SK-N-SH treated with all-trans-retinoic acid at 6 μM for 48 hours (cell line): ENCODE measurements around the gene SMG1.

ENCODE experiments used
- ATAC-seq: fragments of 200-7000 bp; cut with Tn5 transposase; 3 replicates; pipeline ENCODE4 v1.9.1; 2020; ENCODE audit warnings: mild to moderate bottlenecking, moderate library complexity
- BACH2 ChIP-seq: fragments of 250-450 bp; sonication (Bioruptor Pico); IDR thresholded peaks from 2 replicates; pipeline ENCODE4 v1.9.0; 2021; ENCODE audit warnings: mild to moderate bottlenecking, borderline replicate concordance
- CSDC2 ChIP-seq: fragments of 250-450 bp; sonication (Bioruptor Pico); IDR thresholded peaks from 2 replicates; pipeline ENCODE4 v1.5.0; 2020; ENCODE audit warnings: mild to moderate bottlenecking, moderate library complexity
- ISL1 ChIP-seq: fragments of 250-450 bp; sonication (Bioruptor Pico); IDR thresholded peaks from 2 replicates; pipeline ENCODE4 v2.1.2; 2022; ENCODE audit warnings: mild to moderate bottlenecking, moderate library complexity
- OSR1 ChIP-seq: fragments of 250-450 bp; sonication (Bioruptor Pico); IDR thresholded peaks from 2 replicates; pipeline ENCODE4 v1.8.0; 2022; ENCODE audit warnings: moderate library complexity, mild to moderate bottlenecking, inconsistent platforms
- PPARA ChIP-seq: fragments of 250-450 bp; sonication (Bioruptor Pico); IDR thresholded peaks from 2 replicates; pipeline ENCODE4 v1.5.0; 2020; ENCODE audit warnings: mild to moderate bottlenecking, borderline replicate concordance
- RARB ChIP-seq: fragments of 250-450 bp; sonication (Bioruptor Pico); IDR thresholded peaks from 2 replicates; pipeline ENCODE4 v1.8.0; 2021; ENCODE audit warnings: mild to moderate bottlenecking, moderate library complexity
- SNAI2 ChIP-seq: fragments of 250-450 bp; sonication (Bioruptor Pico); IDR thresholded peaks from 2 replicates; pipeline ENCODE4 v1.5.0; 2020; ENCODE audit warnings: mild to moderate bottlenecking, moderate library complexity
- ZC3H10 ChIP-seq: fragments of 250-450 bp; sonication (Bioruptor Pico); IDR thresholded peaks from 2 replicates; pipeline ENCODE4 v1.5.1; 2021; ENCODE audit warnings: mild to moderate bottlenecking, moderate library complexity
- ZFP3 ChIP-seq: fragments of 250-450 bp; sonication (Bioruptor Pico); IDR thresholded peaks from 2 replicates; pipeline ENCODE4 v1.5.0; 2020; ENCODE audit warnings: mild to moderate bottlenecking, moderate library complexity
- ZFP30 ChIP-seq: fragments of 450-650 bp; formaldehyde crosslinking; IDR thresholded peaks from 2 replicates; pipeline ENCODE4 v1.5.0; 2022; ENCODE audit warnings: mild to moderate bottlenecking, moderate library complexity
- ZNF70 ChIP-seq: fragments of 450-650 bp; formaldehyde crosslinking; IDR thresholded peaks from 2 replicates; pipeline ENCODE4 v1.5.0; 2020; ENCODE audit warnings: mild to moderate bottlenecking, moderate library complexity
- TF ChIP-seq, protein P1 (sequence below): fragments of 250-450 bp; sonication (Bioruptor Pico); IDR thresholded peaks from 2 replicates; pipeline ENCODE4 v1.5.0; 2020; ENCODE audit warnings: mild to moderate bottlenecking, moderate library complexity
- TF ChIP-seq, protein P2 (sequence below): fragments of 250-450 bp; sonication (Bioruptor Pico); IDR thresholded peaks from 2 replicates; pipeline ENCODE4 v1.5.1; 2020; ENCODE audit warnings: low read depth, mild to moderate bottlenecking, moderate library complexity
- TF ChIP-seq, protein P3 (sequence below): fragments of 250-450 bp; sonication (Bioruptor Pico); IDR thresholded peaks from 2 replicates; pipeline ENCODE4 v1.8.0; 2020; ENCODE audit warnings: mild to moderate bottlenecking, moderate library complexity, borderline replicate concordance
- TF ChIP-seq, protein P4 (sequence below): fragments of 250-450 bp; sonication (Bioruptor Pico); IDR thresholded peaks from 2 replicates; pipeline ENCODE4 v1.8.0; 2021; ENCODE audit warnings: low read depth, mild to moderate bottlenecking, moderate library complexity, borderline replicate concordance

The SMG1 gene

DNA sequence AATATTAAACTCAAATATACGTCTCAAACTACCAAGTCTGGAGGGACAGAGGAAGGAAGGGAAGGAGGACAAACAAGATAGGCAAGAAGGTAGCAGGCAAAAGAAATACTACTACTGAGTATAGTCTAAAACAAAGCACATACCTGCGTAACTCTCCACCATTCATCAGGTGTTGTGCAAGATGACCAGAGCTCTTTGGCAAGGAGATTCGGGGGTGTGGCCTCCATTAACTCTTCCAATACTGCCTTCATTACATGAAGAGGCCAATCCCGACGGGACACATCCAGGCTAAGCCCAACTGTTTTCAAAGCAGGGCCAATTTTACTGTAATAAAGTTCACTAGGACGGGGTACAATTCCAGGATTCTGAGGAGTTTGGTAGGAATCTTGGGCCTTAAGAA lies 86.7 kb downstream of the SMG1 start:
- TF ChIP-seq, protein P1, sequence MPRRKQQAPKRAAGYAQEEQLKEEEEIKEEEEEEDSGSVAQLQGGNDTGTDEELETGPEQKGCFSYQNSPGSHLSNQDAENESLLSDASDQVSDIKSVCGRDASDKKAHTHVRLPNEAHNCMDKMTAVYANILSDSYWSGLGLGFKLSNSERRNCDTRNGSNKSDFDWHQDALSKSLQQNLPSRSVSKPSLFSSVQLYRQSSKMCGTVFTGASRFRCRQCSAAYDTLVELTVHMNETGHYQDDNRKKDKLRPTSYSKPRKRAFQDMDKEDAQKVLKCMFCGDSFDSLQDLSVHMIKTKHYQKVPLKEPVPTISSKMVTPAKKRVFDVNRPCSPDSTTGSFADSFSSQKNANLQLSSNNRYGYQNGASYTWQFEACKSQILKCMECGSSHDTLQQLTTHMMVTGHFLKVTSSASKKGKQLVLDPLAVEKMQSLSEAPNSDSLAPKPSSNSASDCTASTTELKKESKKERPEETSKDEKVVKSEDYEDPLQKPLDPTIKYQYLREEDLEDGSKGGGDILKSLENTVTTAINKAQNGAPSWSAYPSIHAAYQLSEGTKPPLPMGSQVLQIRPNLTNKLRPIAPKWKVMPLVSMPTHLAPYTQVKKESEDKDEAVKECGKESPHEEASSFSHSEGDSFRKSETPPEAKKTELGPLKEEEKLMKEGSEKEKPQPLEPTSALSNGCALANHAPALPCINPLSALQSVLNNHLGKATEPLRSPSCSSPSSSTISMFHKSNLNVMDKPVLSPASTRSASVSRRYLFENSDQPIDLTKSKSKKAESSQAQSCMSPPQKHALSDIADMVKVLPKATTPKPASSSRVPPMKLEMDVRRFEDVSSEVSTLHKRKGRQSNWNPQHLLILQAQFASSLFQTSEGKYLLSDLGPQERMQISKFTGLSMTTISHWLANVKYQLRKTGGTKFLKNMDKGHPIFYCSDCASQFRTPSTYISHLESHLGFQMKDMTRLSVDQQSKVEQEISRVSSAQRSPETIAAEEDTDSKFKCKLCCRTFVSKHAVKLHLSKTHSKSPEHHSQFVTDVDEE = no peak
- TF ChIP-seq OSR1 (CRISPR knock-in tag) = no peak
- TF ChIP-seq ISL1 (CRISPR knock-in tag) = no peak
- no peak for TF ChIP-seq BACH2 (CRISPR knock-in tag)
- TF ChIP-seq SNAI2 (CRISPR knock-in tag) = no peak
- no peak for ATAC-seq

DNA sequence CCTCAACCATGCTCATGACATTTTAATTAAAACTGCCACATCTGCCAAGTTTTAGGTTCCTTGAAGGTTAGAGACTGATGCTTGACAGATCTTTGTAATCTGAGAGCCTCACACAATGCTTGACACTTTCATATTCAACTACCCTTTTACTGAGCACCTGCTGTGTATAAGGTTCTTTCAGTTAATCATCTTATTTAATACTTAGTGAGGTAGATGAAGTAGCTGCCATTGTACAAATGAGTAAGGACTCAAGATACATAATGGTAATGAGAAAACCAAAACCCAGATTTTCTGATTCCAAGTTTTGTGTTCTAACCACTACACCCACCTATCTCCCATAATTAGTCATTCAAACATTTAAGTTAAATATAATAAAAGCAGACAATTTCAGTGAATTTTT lies 89.5 kb downstream of the SMG1 start:
- ATAC-seq = no peak
- TF ChIP-seq, protein P2, sequence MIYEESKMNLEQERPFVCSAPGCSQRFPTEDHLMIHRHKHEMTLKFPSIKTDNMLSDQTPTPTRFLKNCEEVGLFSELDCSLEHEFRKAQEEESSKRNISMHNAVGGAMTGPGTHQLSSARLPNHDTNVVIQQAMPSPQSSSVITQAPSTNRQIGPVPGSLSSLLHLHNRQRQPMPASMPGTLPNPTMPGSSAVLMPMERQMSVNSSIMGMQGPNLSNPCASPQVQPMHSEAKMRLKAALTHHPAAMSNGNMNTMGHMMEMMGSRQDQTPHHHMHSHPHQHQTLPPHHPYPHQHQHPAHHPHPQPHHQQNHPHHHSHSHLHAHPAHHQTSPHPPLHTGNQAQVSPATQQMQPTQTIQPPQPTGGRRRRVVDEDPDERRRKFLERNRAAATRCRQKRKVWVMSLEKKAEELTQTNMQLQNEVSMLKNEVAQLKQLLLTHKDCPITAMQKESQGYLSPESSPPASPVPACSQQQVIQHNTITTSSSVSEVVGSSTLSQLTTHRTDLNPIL (CRISPR knock-in tag) = no peak
- TF ChIP-seq RARB (CRISPR knock-in tag) = no peak
- TF ChIP-seq ZC3H10 (CRISPR knock-in tag) = no peak
- no peak for TF ChIP-seq SNAI2 (CRISPR knock-in tag)
- TF ChIP-seq, protein P3, sequence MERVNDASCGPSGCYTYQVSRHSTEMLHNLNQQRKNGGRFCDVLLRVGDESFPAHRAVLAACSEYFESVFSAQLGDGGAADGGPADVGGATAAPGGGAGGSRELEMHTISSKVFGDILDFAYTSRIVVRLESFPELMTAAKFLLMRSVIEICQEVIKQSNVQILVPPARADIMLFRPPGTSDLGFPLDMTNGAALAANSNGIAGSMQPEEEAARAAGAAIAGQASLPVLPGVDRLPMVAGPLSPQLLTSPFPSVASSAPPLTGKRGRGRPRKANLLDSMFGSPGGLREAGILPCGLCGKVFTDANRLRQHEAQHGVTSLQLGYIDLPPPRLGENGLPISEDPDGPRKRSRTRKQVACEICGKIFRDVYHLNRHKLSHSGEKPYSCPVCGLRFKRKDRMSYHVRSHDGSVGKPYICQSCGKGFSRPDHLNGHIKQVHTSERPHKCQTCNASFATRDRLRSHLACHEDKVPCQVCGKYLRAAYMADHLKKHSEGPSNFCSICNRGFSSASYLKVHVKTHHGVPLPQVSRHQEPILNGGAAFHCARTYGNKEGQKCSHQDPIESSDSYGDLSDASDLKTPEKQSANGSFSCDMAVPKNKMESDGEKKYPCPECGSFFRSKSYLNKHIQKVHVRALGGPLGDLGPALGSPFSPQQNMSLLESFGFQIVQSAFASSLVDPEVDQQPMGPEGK (CRISPR knock-in tag) = no peak

DNA sequence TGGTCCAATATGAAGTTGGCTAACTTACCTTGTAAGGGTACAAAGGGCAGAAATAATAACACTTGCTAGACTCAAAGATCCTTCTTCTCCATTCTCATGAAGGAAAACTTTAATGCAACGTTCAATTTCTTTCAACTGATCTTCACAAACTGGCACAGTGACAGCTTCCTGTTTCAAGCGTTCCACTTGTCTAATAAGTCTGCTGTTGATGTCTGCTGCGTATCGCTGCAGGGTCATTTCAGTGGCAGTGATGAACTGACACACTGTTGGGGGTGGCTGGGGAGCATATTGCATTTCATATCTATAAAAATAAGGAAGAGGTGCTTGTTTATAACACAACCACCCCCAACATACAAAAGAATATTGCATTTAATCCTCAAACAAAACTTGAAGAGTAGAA lies 91.3 kb downstream of the SMG1 start:
- TF ChIP-seq ZFP3 (CRISPR knock-in tag) (no peak), PPARA (CRISPR knock-in tag) (no peak), ISL1 (CRISPR knock-in tag) (no peak), ZC3H10 (CRISPR knock-in tag) (no peak), ZFP30 (no peak), CSDC2 (CRISPR knock-in tag) (no peak), ZNF70 (CRISPR knock-in tag) (no peak)
- TF ChIP-seq, protein P3 (CRISPR knock-in tag) = no peak
- TF ChIP-seq, protein P4, sequence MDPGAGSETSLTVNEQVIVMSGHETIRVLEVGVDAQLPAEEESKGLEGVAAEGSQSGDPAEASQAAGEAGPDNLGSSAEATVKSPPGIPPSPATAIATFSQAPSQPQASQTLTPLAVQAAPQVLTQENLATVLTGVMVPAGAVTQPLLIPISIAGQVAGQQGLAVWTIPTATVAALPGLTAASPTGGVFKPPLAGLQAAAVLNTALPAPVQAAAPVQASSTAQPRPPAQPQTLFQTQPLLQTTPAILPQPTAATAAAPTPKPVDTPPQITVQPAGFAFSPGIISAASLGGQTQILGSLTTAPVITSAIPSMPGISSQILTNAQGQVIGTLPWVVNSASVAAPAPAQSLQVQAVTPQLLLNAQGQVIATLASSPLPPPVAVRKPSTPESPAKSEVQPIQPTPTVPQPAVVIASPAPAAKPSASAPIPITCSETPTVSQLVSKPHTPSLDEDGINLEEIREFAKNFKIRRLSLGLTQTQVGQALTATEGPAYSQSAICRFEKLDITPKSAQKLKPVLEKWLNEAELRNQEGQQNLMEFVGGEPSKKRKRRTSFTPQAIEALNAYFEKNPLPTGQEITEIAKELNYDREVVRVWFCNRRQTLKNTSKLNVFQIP (CRISPR knock-in tag) = no peak
- TF ChIP-seq, protein P1 = no peak

More for the DNA sequence above, 91.3 kb downstream of the SMG1 start:
- ATAC-seq = no peak
